ENCODE measurements around the gene PHKB.

- TF ChIP-seq CTCF (IDR thresholded peaks at IDR 0.05): no peak
- no peak for TF ChIP-seq EZH2 (IDR thresholded peaks at IDR 0.05; ENCODE audit: borderline replicate concordance, insufficient read depth, low read depth, low read length, poor library complexity, severe bottlenecking)
Observed at GRCh38 chr16:47561286-47561685, 100.2 kb downstream of the PHKB start.

All from B cell (primary cell).